ENCODE measurements around the gene SOWAHA.

The SOWAHA gene

DNA sequence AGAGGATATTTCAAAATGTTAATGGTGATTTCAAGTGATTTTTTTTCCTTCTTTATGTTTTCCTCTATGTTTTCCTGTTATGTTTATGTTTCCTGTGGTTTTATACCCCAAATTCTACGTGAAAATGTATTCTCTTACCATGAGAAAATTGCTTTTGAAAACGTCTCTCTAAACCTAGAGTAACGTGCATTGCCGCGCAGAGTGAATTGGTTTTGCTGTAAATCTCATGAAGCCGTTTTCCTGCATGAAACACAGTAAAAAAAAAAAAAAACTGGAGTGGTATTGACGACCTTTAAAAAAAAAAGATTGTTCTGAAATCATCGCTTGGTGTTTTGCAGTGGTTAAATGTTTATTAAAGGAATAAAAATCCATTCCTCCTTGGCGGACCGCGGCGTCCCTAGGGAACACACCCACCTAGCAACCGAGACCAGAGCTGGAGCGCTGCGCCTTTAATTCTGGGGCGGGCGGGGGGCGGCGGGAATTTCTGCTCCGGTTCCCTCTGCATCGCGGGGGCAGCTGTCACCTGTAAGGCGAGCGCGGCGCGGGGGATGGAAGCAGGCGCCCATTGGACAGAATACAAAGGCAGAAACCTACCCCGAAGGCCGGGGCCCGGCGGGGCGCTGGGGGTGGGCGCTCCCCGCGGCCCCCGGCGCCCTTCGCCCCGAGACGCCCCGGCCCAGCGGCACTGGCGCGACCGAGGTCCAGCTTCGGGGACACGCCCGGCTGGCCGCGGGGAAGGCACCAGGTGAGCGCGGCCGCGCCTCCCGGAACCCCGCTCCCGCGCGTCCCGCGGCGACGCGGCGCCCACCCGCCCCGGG is at the start of gene SOWAHA:
Gene SOWAHA (plus strand): TSS at position 522 of the 818 bp plus-strand sequence. CDS start 320 bp downstream, outside the sequence.
- DNase-seq (ENCODE audit: low spot score), result no peak

GRCh38 chr5:132764051-132764450 is 49.1 kb upstream of the SOWAHA start:
- no peak for DNase-seq (ENCODE audit: low spot score)

- DNase-seq (ENCODE audit: low spot score), result no peak
Observed at GRCh38 chr5:132764671-132765238, 48.3 kb upstream of the SOWAHA start.

DNA sequence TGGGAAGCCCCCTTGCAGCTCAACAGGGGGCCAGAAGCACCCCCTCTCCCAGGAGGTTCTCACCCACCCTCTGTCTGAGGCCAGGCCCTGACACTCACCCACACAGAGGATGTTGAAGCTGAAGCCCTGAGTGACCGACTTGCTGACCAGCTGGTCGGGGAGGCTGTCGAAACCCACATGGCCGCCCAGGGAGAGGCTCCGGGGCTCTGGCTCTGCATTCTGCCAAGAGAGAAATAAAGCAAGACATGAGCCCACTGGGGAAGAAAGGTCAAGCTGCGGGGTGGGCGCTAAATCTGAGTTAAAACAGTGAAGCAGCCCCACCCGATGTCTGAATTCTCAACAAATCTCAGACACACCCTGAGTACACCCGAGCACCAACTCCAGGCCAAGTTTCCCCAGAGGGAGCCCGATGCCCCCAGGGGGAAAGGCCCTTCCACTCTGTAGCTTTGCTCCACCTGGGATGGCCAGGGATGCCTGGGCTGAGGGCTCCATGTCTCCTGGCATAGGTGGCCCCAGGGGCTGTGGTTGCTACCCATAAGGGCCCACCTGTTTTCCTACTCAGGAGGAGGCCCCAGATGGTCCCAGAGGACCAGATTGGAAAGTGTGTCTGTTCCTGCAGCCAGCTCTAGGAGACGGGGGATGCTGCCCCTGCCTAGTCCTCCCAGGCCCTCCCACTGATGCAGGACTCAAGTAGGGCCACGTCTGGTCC is 47.6 kb upstream of the SOWAHA start:
- no peak for DNase-seq (ENCODE audit: low spot score)

DNA sequence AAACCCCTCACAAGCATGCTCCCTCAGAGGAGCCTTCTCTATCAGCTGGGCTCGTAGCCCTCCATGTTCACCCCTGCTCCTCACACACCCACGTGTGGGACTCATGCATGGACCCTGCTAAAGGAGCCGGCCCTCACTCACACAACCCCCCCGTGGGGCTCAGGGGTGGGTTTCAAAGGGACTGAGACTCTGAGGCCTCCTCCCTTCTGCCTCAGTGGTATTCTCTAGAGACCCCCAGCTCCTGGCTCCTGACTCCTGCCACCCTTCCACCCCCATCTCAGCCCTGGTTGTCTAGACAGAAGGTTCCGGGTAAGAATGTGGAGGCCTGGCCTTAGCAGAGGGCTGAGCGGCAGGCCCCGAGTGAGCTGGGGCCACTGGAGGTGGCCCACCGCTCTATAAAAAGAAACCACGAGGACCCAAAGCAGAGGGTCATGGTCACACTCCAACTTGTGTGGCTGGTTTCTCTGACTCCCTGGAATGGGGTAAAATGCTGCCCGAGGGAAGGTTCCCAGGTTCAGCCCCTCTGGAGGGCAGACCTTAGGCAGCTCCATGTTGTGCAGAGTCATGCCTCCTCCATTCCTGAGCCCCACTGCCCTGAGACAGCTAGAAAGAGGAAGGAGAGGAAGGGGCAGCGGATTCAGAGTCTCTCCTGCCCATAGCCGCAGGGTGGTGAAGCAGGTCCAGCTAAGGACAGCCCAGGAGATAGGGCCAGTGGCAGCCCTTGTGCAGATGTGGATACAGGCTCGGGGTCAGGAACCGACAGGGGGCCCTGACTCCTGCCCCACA is 46.9 kb upstream of the SOWAHA start:
- DNase-seq (ENCODE audit: low spot score), result no peak

DNA sequence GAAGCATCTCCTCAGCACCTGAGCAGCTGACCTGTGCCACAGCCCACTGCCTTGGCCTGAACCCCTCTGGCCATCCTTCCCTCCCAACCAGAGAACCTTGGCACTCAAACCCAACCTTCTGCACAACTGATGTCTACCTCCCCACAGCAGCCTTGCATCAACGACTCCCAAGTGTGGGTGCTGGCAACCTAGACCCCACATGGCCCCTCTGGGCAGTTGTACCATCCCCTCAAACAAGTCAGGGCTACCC is 46.4 kb upstream of the SOWAHA start:
- no peak for DNase-seq (ENCODE audit: low spot score)

DNA sequence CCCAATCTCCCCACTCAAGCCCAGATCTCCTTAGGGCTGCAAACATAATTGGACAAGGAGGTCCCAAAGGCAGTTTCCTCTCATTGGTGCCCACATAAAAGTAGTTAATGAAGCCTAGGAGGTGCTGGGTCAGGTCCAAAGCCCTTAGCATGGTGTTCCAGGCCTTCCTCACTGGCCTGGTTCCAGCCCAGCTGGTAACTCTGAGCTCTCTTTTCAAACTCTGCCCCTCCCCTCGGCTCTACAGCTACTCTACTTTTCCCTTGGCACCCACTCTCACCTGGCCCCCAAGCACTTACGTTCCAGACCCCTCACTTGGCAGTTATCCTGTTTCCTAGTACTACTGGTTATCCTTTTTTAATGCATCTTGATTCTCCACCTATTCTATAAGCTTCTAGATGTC is 46.0 kb upstream of the SOWAHA start:
- no peak for DNase-seq (ENCODE audit: low spot score)

GRCh38 chr5:132768485-132768868 is 44.6 kb upstream of the SOWAHA start:
- DNase-seq (ENCODE audit: low spot score), result no peak

- no peak for DNase-seq (ENCODE audit: low spot score)
Observed at GRCh38 chr5:132770476-132771159, 42.5 kb upstream of the SOWAHA start.

DNA sequence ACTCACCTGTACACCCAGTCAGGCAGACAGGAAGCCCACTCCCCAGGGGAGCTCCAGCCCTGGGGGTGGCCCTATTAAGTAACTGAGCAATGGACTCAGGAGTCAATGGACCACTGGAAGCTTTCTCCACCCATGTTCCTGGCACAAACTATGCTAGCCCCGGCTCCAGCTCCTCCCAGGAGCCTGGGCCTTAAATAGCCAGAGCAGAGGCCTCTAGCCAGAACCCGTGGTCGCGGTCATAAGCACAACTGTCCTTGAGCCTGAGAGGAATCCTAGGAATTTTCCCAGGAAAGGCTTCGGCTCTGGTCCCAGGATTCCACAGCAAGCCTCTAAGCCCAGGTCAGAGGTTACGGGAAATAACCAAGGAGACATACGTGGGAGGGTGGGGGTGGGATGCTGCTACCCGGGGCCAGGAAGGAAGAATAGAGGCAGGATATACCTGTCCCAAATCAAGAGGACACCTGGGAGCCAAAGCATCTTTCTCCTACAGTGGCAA is 41.6 kb upstream of the SOWAHA start:
- DNase-seq (ENCODE audit: low spot score), result no peak

DNA sequence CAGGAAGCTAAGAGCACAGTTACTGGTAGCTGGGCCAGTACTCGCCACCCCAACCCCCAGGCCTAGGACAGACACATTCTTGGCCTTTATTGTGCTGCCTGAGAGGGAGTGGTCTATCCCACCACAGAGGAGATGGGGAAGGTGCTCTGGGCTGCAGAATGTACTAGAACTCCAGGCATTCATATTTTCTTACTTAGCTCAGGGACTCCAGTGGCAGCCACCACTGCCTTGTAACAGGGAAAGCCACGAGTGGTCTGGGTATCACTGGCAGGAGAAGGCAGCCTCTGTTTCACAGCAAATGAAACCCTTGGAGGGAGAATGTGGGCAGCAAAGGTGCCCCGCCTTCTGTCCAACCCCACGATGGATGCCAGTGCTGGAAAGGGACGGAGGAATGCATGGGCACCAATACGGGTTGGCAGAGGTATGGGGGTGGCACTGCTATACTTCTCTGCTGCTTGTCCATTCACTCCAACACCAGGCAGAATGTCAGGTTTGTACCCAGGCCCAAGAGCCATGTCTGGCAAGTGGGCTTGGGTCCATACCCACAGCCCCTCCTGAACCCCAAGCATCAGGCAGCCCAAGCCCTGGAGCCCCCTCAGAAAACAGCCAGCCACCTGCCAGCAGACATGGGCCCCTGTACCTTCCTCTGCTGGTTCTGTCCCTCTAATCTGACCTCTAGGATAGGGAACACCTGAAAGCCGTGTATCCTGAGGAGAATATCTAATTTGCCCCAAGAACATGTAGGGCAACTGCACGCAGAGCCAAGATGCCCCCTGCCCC is 40.6 kb upstream of the SOWAHA start:
- DNase-seq (ENCODE audit: low spot score), result no peak

- no peak for DNase-seq (ENCODE audit: low spot score)
Observed at GRCh38 chr5:132773114-132773513, 40.0 kb upstream of the SOWAHA start.

DNA sequence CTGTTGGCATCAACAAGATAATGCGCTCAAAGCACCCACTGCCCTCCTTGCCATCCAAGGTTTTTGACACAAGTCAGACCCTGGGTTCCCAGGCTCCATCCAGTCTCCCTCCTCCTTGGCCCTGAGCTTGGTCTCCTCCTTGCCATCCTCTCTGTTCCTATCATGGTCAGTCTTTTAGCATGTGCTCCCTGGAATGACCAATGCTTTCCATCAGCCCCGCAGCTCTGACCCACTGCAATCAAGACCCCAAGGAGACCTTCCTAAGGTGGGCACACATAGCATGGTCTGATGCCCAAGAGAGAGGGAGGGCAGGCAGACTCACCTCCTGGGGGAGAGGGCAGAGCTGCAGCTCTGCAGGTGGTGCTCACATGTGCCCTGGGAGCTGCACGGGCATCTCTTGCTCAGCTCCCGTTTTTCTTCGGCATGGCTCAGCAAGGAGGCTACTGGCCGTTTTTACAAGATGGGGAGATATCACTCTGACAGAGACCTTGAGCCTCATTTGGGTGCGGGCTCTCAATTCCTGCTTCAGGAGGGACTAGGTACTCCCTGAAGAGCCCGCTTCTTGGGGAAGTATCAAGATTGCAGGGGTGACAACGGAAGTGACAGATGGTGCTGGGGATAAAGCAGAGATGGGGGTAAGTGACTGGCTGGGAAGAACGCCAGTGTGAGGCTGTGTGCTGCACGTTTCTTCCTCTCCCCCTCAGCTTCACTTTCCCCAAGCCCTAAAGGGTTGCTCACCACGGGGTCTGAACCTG is 39.3 kb upstream of the SOWAHA start:
- no peak for DNase-seq (ENCODE audit: low spot score)

DNA sequence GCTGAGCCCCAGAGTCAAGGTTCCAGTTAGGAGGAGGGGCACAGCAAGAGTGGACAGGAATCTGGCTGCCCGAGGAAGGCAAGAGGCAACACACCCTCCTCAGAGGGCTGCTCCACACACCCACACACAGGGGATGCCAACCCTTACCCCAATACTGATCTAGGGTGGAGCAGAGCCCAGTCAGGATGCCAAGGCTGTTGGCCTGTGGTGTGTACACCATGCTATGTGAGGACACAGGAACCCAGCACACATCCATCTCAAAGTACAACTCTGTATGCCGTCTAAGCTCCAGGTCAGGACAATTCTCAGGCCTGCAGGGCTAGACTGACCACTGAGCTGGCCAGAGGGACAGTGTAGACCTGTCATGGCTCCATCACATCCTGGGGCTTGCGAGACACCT is 38.7 kb upstream of the SOWAHA start:
- DNase-seq (ENCODE audit: low spot score), result no peak

GRCh38 chr5:132774896-132775295 is 38.2 kb upstream of the SOWAHA start:
- no peak for DNase-seq (ENCODE audit: low spot score)

- no peak for DNase-seq (ENCODE audit: low spot score)
Observed at GRCh38 chr5:132775476-132775961, 37.6 kb upstream of the SOWAHA start.

- DNase-seq (ENCODE audit: low spot score), result no peak
Observed at GRCh38 chr5:132776131-132776937, 36.8 kb upstream of the SOWAHA start.

DNA sequence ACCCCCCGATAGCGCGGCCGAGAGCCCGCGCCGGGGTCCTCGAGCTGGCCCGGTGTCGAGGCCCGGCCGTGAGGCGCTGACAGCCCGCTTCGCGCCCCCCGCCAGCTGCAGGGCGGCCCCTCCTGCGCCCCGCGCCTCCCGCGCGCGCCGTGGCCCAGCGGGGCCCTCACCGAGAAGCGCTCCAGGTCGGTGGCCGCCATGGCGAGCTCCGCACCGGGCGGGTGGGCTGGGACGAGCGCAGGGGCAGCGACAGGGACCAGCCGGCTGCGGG is 36.2 kb upstream of the SOWAHA start:
- DNase-seq (ENCODE audit: low spot score), result no peak

DNA sequence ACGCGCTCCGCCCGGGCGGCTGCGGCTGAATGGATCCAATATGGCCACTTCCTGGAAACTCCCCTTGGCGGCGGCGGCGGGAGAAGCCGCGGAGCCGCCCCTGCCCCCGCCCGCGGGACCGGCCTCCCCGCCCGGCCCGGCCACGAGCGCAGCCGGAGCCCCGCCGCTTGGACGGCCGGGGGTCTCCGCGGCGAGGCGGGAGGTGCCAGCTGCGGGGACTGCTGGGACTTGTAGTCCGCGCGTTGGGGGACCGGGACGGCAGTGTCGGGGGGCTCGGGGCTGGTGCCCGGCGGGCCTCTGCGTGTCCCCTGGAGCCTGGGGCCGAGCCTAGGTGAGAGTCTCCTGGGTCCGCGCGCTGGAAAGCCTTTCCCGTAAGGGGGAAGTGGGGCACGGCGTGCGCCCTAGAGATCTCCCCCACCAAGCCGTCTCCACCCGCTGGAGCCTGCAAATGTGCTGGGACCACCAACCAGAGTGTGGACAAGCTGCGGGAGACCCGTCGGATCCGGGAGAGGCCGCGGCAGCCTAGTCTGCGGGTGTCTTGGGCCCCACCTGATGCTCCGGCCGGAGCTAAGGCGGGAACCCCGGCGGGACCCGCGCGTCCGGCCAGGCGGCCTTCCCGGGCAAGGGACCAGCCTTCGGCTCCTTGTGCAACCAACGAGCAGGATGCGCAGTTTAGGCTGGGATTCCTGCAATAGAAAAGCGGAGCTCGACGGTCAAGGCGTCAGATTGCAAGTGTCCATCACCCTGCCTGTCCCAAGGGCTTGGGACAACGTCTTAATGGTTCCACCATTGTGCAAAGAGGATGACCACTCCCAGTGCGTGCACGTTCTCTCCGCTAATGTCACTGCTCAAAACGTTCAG is 35.7 kb upstream of the SOWAHA start, which contains the start of gene SEPTIN8:
Gene SEPTIN8 (minus strand): TSS at position 31 of the 861 bp plus-strand sequence. CDS start 102 bp downstream, outside the sequence.
- DNase-seq (ENCODE audit: low spot score), result no peak

All from kidney capillary endothelial cell (primary cell).